Stimulated activated CD4-positive, alpha-beta T cell treated with anti-CD3 and anti-CD28 coated beads, Interleukin-1b, Interleukin-23, amount 100 ng/mL, for 4 hours (primary cell): ENCODE data around the gene VWA2.
"Not testable (repeated sequence)": the region's sequence is repeated elsewhere in the genome, so short reads cannot be mapped to it uniquely, and the experiment has no call there.

Source experiments
- DNase-seq, 2 donors: peaks; one replicate each; pipeline ENCODE4 v3.0.0-alpha.2; 2020; ENCODE audit warnings: low read depth in 2 of 2

The VWA2 gene

GRCh38 chr10:114315566-114316420 is 76.7 kb downstream of the VWA2 start:
- DNase-seq: no peak

- no peak for DNase-seq
Measured at GRCh38 chr10:114316744-114317143, 77.7 kb downstream of the VWA2 start.

GRCh38 chr10:114319406-114320248 is 80.6 kb downstream of the VWA2 start:
- no peak for DNase-seq

DNA sequence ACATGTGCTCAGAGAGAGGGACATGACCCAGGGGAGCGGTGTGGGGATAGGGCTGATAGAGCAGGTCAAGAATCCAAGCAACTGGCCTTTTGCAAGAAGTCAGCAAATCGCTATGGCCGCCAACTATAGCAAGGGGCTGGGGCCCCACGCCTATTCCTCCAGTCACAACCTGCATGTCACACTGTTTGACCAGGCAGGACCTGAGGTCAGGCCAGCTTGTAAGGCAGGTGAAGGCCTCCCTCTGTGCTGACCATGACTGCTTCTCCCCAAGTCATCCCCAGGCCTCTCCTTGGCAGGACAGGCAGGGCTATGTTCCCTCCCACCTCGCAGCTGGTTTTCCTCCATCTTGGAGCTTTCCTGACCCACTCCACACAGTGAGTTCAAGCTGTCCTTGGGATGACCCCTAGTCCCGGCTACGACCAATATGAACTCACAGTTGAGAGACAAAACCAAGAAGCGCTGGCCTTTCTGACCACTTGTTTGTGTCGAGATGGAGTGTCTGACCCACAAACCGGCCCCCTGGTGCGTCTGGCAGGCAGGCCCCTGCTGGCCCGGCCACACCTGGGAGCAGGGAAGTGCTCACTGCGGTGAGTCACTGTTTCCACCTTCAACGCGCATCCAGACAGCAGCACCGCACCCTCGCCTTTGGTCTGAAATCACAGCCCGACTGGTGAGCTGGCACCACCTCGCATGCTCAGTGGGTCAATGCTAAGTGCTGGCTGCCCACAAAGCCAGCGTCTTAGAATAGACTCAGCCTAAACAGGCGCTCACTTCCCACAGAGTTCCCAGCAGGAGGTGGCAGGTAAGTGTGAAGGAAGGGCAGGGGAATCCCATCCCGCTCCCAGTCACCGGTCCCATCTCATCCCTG is 81.4 kb downstream of the VWA2 start:
- DNase-seq: no peak

DNA sequence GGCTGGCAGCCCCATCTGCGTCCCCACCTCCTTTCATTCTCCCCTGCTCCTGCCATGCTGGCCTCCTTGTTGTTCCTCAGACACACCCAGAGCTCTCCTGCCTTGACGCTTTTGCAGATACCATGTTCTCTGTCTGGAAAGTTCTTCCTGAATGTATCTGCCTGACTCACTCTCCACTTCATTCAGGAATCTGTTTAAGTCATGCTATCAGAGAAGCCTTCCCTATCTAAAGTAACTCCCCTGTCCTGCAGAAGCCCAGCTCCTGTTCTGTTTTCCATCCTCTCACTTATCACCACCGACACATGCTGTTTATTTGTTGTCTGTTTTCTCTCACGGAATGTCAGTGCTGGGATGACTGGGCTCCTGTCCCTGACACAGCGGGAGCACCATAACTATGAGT is 83.3 kb downstream of the VWA2 start:
- DNase-seq: no peak

DNA sequence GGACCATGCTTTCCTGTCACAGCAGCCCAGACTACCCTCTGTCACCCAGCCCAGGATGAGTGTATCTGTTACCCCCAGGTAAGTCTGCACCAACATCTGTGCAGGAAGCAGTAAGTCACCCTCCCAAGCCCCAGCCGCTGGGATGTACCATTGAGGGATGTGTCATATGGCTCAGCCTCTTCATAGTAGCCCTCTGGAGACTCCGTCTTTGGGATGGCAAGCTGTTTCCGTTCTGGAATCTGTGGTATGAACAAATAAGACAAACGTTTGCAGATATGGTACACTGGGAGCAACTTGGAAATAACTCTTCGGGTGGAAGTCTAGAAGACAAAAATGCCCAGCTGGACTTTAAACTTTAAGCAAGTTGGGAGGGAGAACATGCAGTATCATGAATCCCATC is 84.0 kb downstream of the VWA2 start:
- no peak for DNase-seq

GRCh38 chr10:114326795-114327194 is 87.7 kb downstream of the VWA2 start:
- no peak for DNase-seq

- DNase-seq: no peak
Measured at GRCh38 chr10:114327537-114328440, 88.7 kb downstream of the VWA2 start.

DNA sequence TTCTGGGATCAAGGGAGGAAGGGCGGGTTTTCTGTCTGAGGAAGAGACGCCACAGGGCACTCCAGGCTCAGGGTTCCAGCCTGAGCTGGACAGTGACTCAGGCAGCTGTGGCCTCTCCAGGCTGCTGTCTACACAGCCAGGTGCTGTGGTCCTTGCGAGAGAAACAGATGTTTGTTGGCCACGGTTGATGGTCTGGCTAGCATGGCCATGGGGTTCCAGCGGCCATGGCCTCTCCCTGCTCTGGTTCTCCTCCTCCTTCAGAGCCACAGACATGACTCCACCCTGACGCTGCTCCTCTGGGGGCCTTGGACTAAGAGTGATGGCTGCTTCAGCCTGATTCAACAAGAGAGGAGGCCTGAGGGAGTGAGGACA is 89.4 kb downstream of the VWA2 start:
- no peak for DNase-seq

DNA sequence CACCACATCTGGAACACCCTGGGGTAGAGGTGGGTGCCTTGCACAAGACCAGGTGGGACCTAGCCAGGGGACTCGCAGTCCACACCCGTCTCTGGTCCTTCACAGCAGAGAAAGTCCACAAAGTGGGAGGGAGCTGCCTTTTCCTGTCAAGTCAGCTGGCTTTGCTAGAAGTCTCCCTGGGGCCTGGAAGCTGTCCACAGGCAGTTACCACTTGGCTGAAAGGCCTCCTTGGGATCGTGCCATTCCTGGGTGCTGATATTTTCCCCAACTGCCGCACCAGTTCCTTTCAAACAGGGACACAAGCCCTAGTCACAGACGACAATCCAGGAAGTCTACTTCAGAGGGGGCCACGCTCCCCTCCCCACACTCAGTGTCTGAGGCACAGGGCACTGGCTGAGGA is 89.8 kb downstream of the VWA2 start:
- DNase-seq: no peak

DNA sequence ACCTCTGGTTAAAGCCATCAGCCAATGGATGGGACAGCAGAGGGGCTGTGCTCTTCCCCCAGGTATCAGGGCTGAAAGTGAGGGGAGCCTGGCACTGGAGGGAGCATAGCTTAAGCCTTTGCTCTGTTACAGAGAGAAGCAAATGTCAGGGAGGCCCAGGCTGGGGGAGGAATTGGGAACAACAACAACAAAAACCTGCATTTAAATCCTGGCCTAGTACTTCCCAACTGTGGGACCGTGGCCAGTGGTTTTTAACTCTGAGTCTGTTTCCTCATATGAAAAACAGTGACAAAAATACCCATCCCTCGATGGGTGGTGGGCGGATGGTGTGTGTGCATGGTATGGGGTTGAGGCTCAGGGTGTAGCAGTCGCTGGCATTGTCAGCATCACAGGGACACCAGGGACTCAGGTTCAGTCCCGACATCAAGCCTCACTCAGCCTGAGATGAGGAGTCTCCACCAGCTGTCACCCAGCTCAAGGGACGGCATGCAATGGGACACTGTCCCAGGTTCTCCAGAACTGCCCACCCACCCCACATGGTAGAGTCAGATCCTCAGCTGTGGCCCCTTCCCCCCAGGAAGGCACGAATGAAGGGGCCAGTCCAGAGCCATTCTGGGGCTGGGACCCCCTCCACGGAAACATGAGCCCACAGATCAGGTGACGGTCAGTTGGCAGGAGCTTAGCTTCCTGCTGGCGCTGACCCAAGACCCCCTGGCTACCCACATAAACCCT is 90.7 kb downstream of the VWA2 start:
- DNase-seq: no peak

GRCh38 chr10:114332301-114333192 is 93.5 kb downstream of the VWA2 start:
- no peak for DNase-seq

DNA sequence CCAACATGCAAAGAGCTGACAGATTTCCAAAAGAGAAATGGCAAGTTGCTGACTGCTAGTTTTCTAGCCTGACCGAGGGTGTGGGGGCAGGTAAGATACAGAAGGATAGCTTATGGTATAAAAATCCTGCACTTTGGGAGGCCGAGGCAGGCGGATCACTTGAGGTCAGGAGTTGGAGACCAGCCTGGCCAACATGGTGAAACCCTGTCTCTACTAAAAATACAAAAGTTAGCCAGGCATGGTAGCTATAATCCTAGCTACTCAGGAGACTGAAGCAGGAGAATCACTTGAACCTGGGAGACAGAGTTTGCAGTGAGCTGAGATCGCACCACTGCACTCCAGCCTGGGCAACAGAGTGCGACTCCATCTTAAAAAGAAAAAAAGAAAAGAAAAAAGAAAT is 94.4 kb downstream of the VWA2 start:
- DNase-seq: not testable (repeated sequence)

DNA sequence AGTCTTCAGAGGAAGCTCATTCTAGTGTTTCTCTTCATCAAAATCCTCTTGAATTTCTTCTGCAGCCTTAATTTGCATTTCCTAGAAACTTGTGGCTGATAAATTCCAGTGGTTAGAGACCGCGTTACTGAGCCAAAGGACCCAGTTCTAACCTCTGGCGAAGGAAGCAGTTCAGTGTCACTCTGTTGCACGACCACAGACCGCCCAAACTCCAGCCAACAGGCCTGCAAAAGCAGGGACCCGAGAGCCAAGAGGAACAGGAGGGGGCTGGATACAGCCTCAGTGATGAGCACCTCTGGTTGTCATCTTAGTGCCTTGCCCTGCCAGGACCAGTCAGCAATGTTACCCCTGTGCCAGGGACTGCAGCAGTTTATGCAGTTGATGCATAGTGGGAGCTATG is 95.2 kb downstream of the VWA2 start:
- no peak for DNase-seq

GRCh38 chr10:114335614-114336013 is 96.6 kb downstream of the VWA2 start:
- no peak for DNase-seq

GRCh38 chr10:114336823-114337509 is 97.9 kb downstream of the VWA2 start:
- no peak for DNase-seq

DNA sequence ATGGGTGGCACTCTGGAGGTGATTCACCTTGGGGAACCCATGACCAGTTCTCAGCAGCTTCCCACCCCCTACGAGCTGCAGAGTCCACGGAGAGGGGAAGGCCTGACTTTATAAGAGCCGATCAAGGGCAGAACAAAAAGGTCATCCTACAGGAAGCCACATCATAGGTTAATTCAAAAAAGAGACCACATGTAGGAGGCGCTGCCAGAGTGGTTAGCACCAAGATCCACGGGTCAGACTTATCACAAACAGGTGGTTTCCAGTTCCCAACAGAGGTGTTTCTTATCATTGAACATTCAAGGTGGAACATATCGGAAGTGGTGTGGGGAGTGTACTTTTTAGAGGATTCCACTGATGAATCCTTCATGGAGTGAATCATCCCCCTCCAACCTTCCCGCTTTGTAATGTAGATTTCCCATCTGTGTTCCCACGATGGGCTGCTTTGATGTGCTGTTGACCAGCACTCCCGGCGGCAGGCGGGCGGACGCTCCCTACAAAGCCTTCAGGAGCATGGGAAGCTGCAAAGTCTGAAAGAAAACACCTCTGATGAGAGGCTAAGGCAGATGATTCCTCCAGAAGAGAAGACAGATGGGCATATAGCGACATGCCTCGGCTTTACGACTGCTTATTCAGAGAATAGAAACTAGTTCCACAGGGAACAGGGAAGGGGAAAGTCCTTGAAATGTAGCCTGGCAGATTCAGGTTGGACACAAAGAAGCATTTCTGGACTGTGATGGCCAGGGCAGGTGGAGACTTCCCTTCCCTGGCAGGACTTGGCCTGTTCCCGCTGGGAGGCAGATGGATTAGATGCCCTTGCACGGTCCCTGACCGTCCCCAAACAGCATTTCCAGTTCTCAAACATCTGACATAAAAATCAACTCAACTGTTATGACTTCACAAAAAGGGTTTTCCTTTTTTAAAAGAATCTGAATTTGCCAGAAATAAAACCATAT is 98.7 kb downstream of the VWA2 start:
- DNase-seq: no peak

- DNase-seq: no peak
Measured at GRCh38 chr10:114340816-114341215, 101.8 kb downstream of the VWA2 start.
